NCI-H2029 treated with DMSO at 0.1 percent for 48 hours (cell line): ENCODE measurements around the gene S1PR1.

ENCODE experiments used
- DNase-seq: peaks from one replicate; lab custom pipeline; 2025; lab: John Stamatoyannopoulos, UW

The S1PR1 gene

DNA sequence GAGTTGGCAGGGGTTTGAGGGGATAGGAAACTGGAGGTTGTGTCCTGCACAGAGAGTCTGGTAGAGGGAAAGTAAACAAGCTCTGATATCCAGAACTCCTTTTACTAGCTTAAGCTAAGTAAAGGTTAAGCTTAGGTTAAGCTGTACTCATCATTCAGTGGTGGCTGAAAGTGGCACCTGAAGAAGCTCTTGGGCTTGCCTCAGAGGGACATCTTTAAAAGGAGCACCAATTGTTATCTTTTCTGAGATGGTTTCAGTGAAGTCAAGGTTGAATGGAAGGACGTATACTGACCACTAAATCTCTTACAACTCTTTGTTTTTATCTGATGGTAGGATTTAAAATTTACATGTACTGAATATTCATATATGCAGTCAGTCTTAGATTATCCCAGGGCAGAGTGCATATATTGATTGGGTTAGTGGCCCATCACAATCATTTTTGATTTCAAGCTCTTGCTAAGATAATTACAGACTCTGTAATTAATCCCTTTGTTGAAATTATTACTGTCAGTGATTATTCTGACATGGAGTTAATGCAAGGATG is 43.3 kb downstream of the S1PR1 start:
- DNase-seq = no peak

DNA sequence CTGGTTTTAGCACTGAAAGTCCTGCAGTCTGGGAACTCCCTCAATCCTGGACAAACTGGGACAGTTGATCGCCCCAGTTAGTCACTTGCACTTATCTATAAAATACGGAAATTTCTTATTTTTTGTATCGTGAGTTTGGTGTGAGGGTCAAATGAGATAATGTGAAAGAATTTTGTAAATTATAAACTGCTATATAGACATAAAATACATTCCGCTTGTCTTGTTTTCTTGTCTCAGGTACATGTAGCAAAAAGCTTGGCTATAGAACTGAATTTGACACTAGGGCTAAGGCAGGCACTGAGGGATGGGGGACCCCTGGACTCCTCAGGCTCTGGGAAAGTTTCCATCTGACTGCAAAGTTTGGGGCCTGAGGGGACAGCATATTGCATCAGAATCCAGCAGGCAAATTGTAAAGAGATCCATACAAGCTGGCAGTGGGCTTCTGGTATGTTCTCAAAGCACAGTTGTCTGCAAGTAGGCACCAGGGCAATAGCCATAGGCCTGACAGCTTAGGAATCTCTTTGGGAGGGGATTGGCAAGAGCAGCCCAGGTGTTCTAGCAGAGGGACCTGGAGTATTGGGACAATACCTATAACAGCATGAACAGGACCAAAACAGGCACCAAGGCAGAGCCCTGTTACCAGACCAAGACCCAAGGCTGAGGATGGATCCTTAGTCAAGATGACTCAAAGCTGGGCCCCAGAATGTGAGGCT is 44.3 kb downstream of the S1PR1 start:
- DNase-seq = no peak

DNA sequence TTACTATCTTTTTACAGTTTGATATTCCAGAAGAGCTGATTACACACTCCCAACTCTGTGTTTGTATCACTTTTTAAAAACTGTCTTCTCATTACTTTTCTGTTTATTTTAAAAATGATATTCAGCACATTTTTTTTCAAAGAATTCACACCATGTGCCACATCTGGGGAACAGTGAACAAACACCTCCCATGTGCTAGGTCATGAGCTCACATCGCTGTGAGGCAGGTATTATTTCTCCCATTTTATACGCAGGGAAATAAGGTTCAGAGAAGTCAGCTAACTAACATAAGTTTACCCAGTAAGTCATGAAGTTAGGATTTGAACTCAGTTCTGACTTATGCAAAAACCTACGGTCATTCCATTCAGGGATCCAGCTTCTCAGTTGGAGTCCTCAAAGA is 44.9 kb downstream of the S1PR1 start:
- DNase-seq = no peak

DNA sequence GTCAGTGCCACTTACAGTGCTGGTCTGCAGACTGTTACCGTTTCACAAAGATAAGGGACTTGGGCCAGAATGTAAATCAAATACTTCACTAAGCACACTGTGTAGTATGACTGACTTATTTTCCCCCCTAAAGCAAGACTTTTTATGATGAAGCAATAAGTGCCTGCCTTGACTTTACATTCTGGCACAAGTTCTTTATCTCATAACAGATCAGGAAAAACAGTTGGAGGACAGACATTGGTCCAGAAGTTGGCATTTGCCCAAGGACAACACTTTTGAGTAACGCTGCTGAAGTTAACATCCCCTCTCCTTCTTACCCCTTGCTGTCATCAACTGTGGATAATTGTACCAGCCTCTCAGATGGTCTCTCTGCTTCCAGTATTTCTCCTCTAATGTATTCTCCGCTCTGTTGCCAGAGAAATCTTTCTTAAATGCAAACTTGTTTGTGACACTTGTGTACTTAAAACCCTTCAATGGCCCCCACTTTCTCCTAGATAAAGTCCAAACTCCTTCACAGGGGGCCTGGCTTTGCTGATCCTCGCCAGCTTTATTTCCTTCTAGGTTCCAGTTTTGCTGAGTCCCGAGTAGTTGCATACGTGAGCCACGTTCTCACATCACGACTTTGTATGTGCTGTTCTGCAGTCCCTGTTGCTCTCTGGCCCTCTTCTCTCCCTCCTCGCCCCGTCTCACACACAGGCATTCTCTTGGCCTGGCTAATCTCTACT is 45.7 kb downstream of the S1PR1 start:
- no peak for DNase-seq

DNA sequence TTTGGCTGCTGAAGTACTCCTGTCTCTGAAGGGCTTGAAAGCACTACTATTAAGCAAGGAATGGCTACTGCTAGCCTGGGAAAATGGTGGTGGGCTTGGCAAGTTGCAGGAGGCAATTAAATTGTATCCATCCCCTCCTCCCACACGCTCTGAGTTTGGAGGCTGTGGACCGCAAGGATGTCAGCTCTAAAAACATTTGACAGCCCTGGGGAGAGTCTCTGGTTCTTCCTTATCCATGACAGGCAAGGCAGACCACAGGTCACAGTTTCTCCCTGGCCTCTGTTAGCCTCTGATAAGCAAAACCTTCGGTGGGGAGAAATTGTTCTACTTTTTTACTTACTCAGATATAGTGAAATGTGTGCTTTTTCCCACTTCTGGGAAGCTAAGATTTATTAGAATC is 46.6 kb downstream of the S1PR1 start:
- no peak for DNase-seq

- no peak for DNase-seq
Measured at GRCh38 chr1:101284021-101284420, 47.2 kb downstream of the S1PR1 start.

DNA sequence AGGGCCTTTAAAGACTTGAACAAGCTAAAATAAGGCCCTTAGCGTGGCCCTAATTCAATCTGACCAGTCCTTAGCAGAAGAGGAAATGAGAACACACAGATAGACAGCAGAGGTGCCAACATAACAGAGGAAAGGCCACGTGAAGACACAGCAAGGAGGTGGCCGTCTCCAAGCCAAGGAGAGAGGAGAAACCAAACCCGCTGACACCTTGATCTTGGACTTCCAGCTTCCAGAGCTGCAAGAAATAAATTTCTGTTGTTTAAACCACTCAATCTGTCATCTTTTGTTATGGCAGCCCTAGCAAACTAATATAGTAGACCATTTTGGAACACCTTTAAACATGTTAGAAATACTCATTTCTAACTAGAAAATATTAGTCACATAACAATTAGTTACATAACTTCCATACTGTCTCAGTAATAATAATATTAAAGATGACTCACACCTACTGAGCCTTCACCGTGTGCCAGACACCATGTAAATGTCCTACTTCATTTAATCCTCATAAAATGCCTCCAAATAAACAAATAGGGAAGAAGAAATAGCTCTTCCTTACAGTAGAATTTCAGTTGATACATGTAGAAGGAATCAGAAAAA is 47.9 kb downstream of the S1PR1 start:
- DNase-seq = no peak

- DNase-seq = no peak
Measured at GRCh38 chr1:101285922-101286570, 49.2 kb downstream of the S1PR1 start.

DNA sequence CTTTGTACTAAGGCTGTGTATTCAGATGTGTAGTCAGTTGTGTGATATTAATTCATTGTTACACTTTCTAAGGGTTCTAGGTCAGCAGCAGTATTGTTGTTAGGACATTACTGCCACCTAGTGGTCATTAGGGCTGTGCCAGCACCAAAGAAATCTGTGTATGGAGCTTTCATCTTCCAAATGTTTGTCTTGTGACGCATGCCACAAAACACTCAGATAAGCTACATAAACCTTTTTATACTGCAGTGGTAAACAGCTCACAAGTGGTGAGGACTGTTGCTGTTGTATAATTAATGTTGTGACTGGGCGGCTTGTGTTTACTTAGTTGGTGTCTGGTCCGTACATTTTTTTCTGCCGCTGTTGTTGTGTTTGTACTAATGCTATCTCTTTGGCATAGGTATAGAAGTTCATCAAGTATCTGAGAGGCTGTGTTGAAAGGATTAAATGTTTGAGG is 51.7 kb downstream of the S1PR1 start:
- DNase-seq = peak; percentile 87

GRCh38 chr1:101290119-101290921 is 53.5 kb downstream of the S1PR1 start:
- no peak for DNase-seq
